HL-60 (cell line): Measurements from ENCODE around the gene MSRB3.

ENCODE experiments used
- DNase-seq, 2 experiments: peaks; one replicate each; pipeline ENCODE4 v3.0.0-alpha.2; 2010 to 2020; ENCODE audit warnings: low read depth in 1 of 2, low spot score in 1 of 2
- H3K27ac ChIP-seq: fragments of 250-450 bp; sonication (Bioruptor Pico); replicated peaks from 2 replicates; pipeline ENCODE4 v1.5.1; 2020; ENCODE audit warnings: mild to moderate bottlenecking, moderate library complexity
- H3K27me3 ChIP-seq: fragments of 250-450 bp; sonication (Bioruptor Pico); 2 replicates; pipeline ENCODE4 v1.5.1; 2021; ENCODE audit warnings: mild to moderate bottlenecking, moderate library complexity; ENCODE audit not compliant: insufficient read depth, poor library complexity, severe bottlenecking
- H3K4me3 ChIP-seq: replicated peaks from 2 replicates; pipeline ENCODE4 v1.5.1; 2011; ENCODE audit warnings: mild to moderate bottlenecking, control low read depth, low read length; ENCODE audit not compliant: insufficient read depth
- CTCF ChIP-seq: IDR thresholded peaks from one replicate; pipeline ENCODE4 v1.5.1; 2011; ENCODE audit warnings: low read length, control low read depth, inconsistent platforms; ENCODE audit not compliant: insufficient read depth
- GABPA ChIP-seq: IDR thresholded peaks from 2 replicates; pipeline ENCODE4 v1.6.1; 2012; ENCODE audit warnings: low read depth
- POLR2AphosphoS5 ChIP-seq: IDR thresholded peaks from 2 replicates; pipeline ENCODE4 v1.6.1; 2012; ENCODE audit warnings: low read depth
- REST ChIP-seq: IDR thresholded peaks from 2 replicates; pipeline ENCODE4 v1.6.1; 2012; ENCODE audit warnings: low read depth; ENCODE audit not compliant: insufficient replicate concordance
- SPI1 ChIP-seq: IDR thresholded peaks from 2 replicates; pipeline ENCODE4 v1.6.1; 2012; ENCODE audit warnings: low read depth, mild to moderate bottlenecking, borderline replicate concordance

Gene MSRB3

GRCh38 chr12:65324551-65324950, 46.1 kb downstream of the MSRB3 start:
- TF ChIP-seq REST (no peak), SPI1 (no peak), GABPA (no peak), POLR2AphosphoS5 (no peak)
- Histone ChIP-seq H3K27ac (no peak overlapping the region), H3K27me3 (no peaks in the 10 kb centered on the region), H3K4me3 (no peak overlapping the region)
- no peak for DNase-seq

GRCh38 chr12:65325183-65325582, 46.7 kb downstream of the MSRB3 start:
- TF ChIP-seq REST (no peak), GABPA (no peak), CTCF (no peak), POLR2AphosphoS5 (no peak), SPI1 (no peak)

GRCh38 chr12:65326616-65327015, 48.1 kb downstream of the MSRB3 start:
- H3K27ac ChIP-seq = no peak overlapping the region

More at GRCh38 chr12:65325183-65325582, 46.7 kb downstream of the MSRB3 start:
- no peak for DNase-seq
- Histone ChIP-seq H3K27ac (no peak overlapping the region), H3K27me3 (no peaks in the 10 kb centered on the region), H3K4me3 (no peak overlapping the region)

More at GRCh38 chr12:65326616-65327015, 48.1 kb downstream of the MSRB3 start:
- no peak for TF ChIP-seq SPI1
- no peak for TF ChIP-seq CTCF
- TF ChIP-seq POLR2AphosphoS5 = no peak
- TF ChIP-seq REST = no peak
- TF ChIP-seq GABPA = no peak
- no peaks in the 10 kb centered on the region for H3K27me3 ChIP-seq
- no peak for DNase-seq
- no peak overlapping the region for H3K4me3 ChIP-seq
